M059J (cell line): Measurements from ENCODE around the gene MARK3. TPM values are rescaled to one million over a fixed set of nuclear protein-coding genes. Genes with fewer than 3 reads are reported as not detected.

Experiments used
- DNase-seq: peaks from one replicate; pipeline ENCODE4 v3.0.0-alpha.2; 2012; ENCODE audit warnings: low read depth
- total RNA-seq: library from RNA; depleted of rRNA; stranded (reverse); fragments of >200 nt; shearing (Covaris generic); gene quantifications from 2 replicates; pipeline ENCODE4 v1.2.3, GENCODE V29; 2014

MARK3 gene
- total RNA-seq, 1 experiment from 2014 or later = 40.0 TPM

DNA sequence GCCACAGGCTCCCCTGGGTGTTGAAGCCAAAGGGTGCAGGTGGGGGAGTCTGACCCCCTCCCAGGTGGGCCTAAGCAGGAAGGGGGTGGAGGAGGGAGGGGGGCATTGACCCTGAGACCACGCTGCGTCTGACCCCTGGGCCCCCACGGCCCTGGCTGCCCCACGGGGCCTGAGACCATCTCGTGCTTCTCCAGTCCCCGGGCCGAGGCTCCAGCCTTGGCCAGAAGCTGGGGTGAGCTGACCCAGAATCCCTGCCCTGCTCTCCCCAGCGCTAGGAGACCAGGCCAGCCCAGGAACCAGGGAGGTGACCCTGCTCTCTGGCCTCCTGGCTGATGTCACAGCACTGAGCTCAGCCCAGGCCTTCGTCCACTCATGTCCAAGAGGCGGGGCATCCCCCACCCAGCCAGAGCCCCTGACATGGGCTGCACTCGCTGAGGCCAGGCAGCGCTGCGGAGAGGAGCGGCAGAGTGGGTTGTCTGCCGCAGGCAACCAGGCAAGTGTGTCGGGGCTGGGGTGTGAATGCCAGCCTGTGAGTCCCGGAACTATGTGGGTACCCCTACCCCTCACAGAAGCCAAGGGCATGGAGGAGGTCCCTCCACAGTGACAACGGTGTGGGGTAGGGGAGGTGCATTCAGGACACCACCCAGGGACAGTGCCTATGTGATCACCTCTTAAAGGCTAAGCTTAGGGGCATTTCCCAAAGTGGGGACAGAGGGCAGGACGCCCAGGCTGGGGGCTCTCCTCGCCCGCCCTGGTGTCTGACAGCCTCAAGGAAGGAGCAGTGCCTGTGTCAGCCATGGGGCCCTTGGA is 150.1 kb downstream of the MARK3 start:
- DNase-seq = no peak

DNA sequence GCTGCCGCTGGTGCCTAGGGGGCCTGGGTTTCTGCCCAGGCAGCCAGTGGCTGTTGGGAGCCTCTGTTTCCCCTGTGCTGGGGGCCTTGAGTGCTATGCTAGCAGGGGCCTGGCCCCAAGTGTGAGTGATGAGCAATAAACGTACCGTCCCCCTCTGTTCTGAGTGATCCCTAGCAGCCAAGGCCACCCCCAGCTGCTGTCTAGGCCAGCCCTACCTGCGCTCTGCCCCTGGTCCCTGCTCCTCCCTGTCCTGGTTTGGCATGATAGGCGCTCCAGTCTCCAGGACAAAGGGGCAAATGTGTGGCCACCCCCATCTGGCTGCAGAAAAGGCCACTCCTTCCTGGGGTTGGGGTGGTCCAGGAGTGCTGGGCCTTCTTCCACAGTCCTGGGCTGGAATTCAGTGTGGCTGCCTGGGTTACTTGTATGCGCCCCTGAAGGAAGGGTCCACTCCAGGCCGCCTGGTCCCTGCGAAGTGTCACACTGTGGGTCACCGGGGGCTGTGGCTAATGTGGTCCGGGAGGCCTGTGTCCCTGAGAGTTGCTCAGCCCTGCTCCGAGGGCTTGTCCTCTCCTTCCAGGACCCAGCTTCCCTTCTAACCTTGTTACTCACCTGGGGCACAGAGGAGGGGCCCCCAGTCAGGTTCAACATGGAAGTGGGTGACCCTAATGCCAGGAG is 150.8 kb downstream of the MARK3 start:
- no peak for DNase-seq

DNA sequence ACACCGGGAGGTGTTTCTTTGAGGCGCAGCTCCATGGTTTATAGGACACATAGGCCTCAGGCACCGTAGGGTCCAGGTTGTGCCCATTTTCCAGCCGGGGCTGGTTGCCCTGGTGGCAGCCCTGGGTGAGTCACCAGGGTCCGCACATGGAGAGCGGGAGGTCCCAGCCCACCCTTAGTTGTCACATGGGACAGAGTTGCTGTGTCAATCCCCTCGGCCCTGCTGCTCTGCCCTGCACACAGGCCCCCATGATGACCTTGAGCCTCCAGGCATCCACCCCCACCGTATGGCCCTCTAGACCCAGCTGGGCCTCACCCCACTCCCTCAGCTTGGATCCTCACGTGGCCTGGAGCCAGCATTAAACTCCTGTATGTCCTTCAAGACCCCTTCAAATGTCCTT is 151.5 kb downstream of the MARK3 start:
- DNase-seq = no peak

DNA sequence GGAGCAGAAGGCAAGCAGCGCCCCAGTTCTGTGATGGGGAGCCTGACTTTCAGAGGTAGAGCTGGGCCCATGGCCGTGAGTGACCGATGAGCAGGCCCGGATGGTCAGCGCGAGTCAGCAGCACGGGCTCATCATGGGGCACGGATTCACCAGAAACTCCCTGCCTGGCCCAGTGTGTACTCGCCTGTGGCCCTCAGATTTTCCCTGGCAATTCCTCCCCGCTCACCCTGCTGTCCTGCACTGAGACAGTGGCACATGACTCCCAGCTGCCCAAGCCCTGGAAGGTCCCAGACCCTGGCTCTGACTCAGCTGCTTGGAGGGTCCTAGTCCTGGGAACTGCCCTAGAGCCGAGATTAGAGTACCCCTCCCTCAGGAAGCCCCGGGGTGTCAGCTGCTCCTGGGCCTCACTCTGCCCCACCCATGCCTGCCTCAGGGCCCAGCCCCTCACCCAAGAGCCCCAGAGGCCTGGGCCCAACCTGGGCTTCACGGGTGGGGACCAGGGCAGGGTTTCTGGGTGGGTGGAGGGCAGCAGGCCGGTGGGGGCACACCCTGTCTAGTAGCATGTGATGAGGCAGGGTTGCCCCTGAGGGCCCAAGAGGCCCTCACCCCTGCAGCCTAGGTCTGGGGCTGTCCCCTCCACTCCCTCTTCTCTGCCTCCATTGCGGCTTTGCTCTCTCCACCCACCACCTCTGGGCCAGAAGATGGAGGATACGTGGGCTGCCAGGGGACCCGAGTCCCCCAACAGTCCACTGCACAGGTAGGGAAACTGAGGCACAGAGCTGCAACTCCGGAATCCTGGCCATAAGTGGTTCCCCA is 152.2 kb downstream of the MARK3 start:
- DNase-seq = peak; percentile 52

DNA sequence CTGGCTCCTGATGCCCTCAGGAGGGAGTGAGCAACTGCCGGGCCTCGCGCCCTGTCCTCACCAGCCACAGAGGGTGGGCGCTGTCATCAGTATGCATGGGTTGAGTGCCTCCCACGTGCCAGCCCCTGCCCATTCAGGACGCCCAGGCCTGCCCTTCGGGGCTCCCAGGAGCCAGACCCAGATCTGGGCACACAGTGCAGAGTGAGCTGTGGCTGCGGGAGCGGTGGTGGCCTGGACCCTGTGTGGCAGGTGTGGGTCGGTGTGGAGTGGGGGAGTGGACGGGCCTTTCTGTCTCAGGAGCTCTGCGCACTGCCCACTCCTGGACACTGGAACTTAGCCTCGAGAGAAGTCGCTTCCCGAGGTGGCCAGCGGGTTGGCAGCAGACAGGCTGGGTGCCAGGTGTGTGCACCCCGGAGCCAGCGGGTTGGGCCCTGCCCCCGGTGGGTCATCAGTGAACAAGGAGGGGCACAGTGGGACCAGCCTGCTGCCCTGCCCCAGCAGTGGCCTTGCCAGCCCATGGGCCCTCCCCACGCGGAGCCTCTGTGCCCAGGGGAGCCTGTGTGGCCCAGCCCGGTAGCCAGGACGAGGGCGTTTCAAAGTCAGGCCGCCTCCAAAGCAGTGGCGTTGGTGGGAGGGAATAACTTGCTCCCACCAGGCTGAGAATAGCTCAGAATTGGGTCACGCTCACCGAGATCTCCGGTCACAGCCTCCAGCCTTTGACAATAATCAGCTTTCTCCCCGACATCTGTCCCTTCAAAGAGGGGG is 153.3 kb downstream of the MARK3 start:
- no peak for DNase-seq

DNA sequence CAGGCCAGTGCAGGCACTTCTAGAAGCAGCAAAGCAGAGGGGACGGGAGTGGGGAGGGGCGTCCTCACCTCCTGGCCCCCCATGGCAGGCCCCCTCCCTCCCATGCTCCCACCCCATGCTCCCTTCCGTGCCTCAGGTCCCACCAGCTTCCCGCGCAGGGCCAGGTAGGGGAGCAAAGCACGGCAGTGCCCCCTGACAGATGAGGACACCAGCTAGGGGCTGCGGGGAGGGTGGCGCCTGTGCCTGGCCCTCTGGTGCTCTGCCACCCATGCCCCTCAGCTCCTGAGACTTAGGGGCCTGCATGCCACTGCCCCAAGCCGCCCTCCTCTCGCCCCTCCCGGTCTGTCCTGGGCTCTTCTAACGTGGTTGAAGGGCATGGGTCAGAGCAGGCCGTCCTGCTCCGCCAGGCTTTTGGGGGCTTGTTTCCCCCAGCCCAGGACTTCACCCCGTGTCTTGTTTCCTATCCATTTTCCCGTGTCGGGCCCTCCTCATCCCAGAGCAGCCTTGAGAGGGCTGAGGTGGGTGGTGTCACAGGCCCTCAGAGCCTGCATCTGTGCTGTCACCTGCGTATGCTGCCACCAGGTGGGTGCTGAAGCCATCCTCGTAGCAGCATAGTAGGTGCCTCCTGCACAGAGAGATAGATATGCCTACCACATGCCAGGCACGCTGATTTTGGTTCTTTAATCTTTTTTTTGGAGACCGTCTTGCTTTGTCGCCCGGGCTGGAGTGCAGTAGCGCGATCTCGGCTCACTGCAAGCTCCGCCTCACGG is 154.0 kb downstream of the MARK3 start:
- no peak for DNase-seq

DNA sequence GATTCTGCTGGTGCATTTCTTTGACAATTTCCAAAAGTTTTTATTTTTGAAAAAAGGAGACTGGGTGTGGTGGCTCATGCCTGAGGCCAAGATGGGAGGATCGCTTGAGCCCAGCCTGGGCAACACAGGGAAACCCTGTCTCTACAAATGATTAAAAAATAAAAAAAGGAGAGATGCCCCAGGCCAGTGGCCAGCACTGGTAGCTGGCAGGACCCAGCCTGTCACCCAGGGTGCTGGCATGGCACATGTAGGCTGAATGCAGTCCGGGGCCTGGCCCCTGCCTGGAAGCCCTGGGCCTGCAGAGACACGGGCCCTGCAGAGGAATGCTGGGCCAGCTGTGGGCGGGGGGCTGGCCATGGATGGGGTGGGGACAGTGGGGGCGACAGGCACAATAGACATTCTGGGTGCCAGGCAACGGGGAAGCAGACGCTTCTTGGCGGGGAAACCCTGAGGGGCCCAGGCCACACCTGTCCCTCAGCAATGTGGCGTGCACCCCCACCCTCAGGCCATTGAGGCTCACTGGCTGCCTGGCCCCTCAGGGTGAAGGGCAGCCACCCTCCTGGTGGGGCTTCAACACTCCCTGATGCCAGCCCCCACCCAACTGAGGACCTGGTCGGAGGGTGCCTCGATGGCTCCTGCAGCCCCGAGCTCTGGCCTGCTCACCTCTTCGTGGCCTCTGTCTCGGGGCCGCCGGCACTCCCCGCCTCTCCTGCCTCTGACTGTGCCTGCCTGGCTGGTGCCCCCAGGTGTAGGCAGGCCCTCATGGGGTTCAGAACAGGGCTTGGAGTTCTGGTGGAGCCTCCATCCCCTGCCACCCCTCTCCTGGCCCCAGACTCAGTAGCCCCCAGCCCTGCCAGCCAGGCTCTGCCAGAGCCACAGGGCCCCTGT is 155.8 kb downstream of the MARK3 start:
- no peak for DNase-seq

DNA sequence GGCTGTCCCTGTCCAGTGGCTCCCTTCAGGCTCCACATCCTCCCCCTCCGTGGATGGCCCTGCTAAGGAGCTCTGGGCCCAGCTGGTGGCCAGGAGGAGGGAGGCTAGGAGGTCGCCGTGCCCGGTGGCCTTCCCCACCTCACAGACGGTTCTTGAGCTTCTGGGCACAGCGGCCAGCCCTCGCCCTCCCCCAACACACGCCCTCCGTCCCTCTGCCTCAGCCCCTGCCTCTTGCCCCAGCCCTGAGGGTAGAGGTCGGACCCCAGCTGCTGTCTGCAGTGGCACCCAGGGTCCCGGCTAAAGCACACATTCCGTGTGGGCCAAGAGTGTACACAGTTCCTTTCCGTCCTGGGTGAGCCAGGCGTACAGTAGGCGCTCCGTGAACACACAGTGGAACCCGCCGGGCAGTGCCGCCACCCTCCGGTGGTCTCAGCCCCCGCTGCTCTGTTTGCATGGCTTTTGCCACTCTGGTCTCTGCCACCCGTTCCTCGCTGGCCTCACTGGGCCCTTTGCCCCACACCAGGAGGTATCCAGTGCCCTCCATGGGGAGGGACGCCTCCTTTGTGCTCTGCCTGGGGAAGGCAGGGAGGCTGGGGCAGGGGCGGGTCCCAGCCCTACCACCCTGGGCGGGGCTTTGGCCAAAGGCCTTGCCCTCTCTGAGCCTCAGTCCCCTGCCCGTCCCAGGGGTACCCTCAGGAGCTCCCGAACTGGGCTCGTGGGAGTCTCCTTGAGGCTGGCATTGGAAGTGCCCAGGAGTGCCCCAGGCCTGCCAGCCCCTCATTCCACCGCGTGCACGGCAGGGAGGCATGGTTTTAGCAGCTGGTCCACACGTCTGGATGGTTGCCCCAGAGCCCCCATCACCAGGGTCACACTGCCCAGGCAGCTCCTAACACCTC is 156.7 kb downstream of the MARK3 start:
- DNase-seq = no peak

DNA sequence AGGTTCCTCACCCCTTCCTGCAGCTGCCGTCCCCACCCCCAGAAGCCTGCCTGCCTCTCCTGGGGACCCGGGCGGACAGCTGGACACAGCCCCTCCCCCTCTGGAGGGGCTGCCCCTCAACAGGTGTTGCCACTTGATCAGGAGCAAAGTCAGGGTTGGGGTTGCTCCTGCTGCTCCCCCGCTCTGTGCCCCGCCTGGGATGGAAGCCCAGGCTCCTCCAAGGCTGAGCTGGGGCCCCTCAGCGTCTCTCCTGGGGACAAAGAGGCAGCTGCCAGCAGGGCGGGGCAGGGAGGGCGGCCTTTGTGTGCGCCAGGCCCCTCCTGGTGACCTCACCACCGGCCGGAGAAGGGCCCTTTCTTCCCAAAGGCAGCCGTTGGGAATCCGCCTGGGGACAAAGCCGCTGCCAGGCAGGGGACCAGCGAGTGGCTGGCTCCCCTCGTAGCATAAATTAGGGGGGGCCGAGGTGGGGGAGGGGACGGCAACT is 157.4 kb downstream of the MARK3 start:
- DNase-seq = peak; percentile 55

DNA sequence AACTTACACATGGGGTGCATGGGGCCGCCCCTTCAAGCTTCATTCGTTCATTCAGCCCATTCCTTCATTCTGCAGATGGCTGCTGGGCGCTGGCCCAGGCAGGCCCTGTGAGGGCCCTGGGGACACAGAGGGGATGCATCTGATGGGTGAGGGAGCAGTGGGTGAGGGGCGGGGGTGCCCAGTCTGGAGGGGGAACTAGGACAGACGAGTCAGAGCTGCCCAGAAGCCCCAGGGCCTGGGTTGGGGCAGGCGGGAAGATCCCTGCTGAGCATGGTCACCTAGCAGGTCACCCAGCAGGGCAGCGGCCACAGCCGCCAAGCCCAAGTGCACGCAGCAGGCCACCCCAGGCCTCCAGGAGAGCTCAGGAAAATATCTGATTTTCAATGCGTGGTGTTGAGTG is 157.9 kb downstream of the MARK3 start:
- DNase-seq = peak; percentile 33

DNA sequence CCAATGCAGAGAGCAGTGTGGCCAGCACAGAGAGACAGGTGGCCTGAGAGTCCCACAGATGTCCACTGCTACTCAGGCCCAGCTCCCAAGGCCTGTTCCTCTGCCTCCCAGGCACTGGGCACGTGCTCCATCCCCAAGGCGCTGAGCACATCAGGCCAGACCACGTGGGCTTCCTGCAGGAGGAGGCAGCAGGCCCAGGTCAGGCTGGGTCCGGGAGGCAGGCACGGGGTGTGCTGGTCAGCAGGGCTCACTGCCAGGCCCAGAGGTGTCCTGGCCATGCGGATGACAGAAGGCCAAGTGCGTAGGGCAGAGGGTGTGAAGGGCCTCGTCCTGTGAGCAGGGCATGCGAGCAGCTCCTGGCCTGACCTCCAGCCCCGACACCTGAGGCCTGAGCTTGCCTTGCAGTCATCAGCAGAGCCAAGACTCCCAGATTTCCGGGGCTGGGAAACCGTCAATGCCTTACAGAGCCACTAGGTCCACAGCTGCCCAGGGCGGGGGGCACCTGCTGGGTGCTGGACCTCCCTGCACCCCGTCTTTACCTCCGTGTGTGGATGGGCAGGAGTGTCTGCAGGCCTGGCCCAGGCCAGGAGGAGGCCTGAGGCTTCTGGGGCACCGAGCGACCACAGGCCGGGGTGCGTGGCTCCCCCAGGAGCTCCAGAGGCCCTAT is 158.6 kb downstream of the MARK3 start:
- DNase-seq = no peak

DNA sequence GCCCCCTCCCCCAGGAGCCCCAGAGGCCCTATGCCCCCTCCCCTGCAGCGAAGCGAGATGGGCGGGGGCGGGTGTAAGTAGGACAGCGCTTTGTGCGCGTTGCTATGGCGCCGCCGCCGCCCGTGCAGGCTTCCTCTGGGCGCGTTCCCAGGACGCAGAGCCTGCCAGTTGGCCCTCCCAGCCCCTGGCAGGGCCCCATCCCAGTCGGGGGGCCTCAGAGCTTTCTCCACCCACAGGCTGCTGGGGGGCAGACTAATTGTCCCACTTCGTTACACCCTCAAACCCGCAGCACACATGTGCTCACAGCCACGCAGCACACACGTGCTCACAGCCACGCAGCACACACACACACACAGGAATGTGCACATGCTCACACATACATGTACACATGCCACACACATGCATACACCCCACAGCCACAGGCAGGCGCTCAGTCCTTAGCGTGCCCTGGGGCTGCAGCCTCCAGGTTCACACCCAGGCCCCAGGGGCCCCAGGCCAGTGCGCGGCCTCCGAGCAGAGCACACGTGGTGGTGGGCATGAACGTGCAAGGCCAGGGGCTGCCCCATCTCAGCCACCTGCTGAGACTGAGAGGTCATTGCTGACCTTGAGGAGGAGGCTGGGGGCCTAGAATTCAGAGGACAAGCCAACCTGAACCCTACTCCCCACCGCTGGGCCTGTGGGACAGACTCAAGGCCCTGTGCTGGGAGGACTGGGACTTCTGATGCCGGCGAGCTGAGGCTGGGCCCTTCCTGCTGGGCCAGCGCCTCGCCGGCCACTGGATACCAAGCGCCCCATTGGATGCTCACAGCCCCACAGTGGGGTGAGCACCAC is 159.4 kb downstream of the MARK3 start:
- DNase-seq = no peak

DNA sequence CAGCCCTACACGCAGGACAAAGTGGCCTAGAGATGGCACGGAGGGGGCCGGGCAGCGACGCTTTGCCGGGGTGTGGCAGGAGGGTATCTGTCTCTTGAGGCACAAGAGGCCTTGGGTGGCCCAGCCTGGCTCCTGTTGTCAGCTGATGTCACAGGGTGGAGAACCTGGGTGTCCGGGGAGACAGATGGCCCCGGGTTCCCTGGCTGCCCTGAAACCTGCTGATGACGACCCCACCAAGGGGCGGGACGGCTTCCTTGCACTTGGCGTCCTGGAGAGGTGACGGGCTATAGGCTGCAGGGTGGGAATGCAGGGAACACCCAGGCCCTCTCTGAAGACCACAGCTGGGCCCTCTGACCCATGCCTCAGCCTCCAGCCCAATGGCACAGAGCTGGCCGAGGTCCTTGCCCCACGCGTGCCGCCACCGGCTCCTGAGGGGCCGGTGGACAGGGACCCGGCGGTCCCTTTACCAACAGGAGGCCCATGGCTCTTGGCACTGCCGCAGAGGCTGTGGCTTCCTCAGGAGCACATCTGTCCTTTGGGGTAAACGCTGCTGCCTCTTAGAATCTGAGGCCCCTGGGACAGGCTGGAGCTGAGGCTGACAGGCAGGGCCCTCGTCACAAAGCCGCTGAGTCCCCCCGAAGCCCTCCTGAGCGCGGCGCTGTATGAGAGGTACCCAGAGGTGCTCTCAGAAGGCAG is 160.2 kb downstream of the MARK3 start:
- DNase-seq = no peak

DNA sequence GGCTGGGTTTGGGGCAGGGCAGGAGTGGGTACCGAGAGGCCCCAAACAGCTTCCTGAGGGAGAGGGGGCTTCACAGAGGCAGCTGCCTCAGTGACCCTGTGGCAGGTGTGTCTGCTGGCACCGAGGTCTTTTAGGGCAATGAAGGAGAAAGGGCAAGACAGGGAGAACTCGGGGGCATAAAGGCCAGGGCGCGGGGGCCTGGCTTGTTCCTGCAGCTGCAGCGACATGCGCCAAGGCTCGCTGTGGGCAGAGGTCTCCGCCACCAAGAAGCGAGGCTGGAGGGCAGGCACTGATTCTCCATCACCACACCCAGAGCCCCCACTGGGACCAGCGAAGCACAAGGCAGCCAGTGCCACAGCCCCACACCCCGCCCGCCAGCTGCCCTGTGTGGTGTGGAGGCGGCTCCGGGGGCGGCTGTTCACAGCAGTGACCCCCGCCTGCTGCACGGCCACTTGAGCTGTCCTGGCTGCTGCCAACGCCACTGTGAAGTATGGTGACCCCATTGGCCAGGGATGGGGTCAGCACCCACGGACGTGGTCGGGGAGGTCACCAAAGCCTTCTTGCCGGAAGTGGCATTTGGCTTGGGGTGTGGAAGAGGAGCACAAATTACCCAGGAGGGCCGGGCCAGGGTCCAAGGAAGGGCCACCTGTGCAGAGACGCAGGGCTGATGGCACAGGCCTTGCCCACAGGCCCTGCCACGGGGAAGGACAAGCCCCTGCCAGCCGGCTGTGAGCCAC is 160.9 kb downstream of the MARK3 start:
- DNase-seq = no peak

DNA sequence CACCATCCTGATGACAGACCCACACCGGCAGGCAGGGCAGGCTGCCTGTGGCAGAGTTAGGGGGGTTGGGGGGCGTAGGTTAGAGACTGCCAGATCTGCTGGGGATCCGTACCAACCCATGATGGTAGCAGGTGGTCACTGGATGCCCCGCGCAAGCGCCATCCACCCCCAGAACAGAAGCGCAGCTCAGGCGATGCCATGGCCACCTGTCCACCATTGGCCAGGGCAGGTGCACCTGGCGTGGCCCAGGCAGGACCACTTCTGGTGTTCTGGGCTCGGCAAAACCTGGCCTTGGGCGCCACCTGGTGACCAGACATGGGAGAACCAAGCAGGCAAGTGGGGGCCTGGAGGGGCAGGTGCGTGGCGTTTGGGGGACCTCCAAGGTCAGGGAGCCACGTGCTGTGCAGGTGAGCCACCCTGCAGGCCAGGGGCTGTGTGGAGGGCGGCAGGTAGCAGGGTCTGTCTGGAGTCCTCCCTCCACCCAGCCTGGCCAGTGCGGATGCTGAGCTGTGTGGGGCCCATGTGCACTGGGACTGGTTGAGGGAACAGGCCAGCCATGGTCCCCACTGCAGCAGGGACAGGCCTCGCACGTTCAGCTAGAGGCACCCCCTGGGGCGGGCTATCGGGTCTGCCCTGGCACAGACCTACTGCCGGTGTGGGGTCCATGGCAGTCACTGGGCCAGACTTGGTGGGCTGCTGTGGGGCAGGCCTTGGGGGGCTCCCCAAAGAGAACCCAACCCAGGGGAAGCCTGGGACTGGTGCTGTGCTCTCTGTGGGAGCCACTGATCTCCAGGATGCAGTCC is 161.6 kb downstream of the MARK3 start:
- DNase-seq = no peak
